Osteoblast (primary cell): ENCODE data around the gene OR10D3. TPM values are rescaled to one million over a fixed set of nuclear protein-coding genes. Genes with fewer than 3 reads are reported as not detected.
"Not testable (repeated sequence)": the region's sequence is repeated elsewhere in the genome, so short reads cannot be mapped to it uniquely, and the experiment has no call there.

Source experiments
- DNase-seq: peaks from one replicate; pipeline ENCODE4 v3.0.0; 2011; ENCODE audit warnings: low spot score, mixed read lengths; ENCODE audit not compliant: insufficient read length; ENCODE audit errors: missing footprints
- H2AFZ ChIP-seq: 2 replicates; pipeline ENCODE4 v1.6.0; 2011; ENCODE audit warnings: mild to moderate bottlenecking, low read length
- H3K27ac ChIP-seq: 2 replicates; pipeline ENCODE4 v1.5.1; 2011; ENCODE audit warnings: mild to moderate bottlenecking, low read depth, low read length, moderate library complexity
- H3K27me3 ChIP-seq: 2 replicates; pipeline ENCODE4 v1.6.0; 2012; ENCODE audit warnings: mild to moderate bottlenecking, control low read depth, inconsistent platforms, low read length, moderate library complexity; ENCODE audit not compliant: insufficient read depth
- H3K36me3 ChIP-seq: 2 replicates; pipeline ENCODE4 v1.5.1; 2011; ENCODE audit warnings: mild to moderate bottlenecking, low read length, control low read depth, moderate library complexity; ENCODE audit not compliant: insufficient read depth
- H3K4me1 ChIP-seq: 2 replicates; pipeline ENCODE4 v1.5.1; 2011; ENCODE audit warnings: mild to moderate bottlenecking, low read length, control low read depth, moderate library complexity; ENCODE audit not compliant: insufficient read depth
- H3K4me2 ChIP-seq: 2 replicates; pipeline ENCODE4 v1.6.0; 2011; ENCODE audit warnings: mild to moderate bottlenecking, low read length; ENCODE audit not compliant: insufficient read depth
- H3K4me3 ChIP-seq: fragments of 200-600 bp; sonication (generic); 3 replicates; pipeline ENCODE4 v1.5.1; 2012; ENCODE audit warnings: mild to moderate bottlenecking, low read length, inconsistent platforms; ENCODE audit not compliant: insufficient read depth
- H3K79me2 ChIP-seq: 2 replicates; pipeline ENCODE4 v1.6.0; 2012; ENCODE audit warnings: mild to moderate bottlenecking, low read length, control low read depth, inconsistent platforms; ENCODE audit not compliant: insufficient read depth
- H3K9me3 ChIP-seq: 2 replicates; pipeline ENCODE4 v1.5.1; 2011; ENCODE audit warnings: low read depth, low read length, control low read depth
- H4K20me1 ChIP-seq: 2 replicates; pipeline ENCODE4 v1.6.0; 2012; ENCODE audit warnings: mild to moderate bottlenecking, low read length, control low read depth; ENCODE audit not compliant: insufficient read depth
- total RNA-seq: library from RNA; depleted of rRNA; stranded (reverse); fragments of >200 nt; gene quantifications from 2 replicates; pipeline ENCODE4 v1.2.3, GENCODE V29; 2012
- TF ChIP-seq, protein P1 (sequence below): IDR thresholded peaks from 2 replicates; pipeline ENCODE4 v1.5.1; 2011; ENCODE audit warnings: mild to moderate bottlenecking, low read depth, low read length, moderate library complexity; ENCODE audit errors: extremely low read depth

OR10D3 gene
- total RNA-seq, 1 donor = not detected

DNA sequence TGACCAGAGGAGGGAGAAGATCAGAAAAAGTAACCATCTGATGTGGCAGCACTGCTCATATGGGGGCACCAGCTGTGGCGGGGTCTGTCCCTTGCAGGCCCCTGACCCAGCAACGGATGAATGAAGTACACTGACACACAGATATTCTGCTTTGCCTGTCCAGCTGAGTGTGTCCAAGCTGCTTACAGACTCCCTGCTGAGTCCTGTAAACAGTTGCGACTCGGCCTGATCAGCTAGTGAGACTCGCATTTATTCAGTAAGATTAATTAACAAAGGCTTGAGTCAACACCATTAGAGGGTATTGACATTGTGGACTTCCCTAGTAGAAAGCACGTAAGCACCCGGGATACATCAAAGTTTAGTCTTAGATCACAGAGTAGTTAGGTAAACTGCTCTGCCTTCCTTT, 15.3 kb upstream of the OR10D3 start:
- H3K27ac ChIP-seq = no peak overlapping the region
- H3K9me3 ChIP-seq = no peaks in the 10 kb centered on the region
- no peaks in the 10 kb centered on the region for H3K79me2 ChIP-seq
- no peak overlapping the region for H3K4me3 ChIP-seq
- no peaks in the 10 kb centered on the region for H3K36me3 ChIP-seq
- no peak for DNase-seq
- H3K4me1 ChIP-seq = no peaks in the 10 kb centered on the region
- H2AFZ ChIP-seq = no peak overlapping the region
- H3K4me2 ChIP-seq = no peak overlapping the region
- TF ChIP-seq, protein P1, sequence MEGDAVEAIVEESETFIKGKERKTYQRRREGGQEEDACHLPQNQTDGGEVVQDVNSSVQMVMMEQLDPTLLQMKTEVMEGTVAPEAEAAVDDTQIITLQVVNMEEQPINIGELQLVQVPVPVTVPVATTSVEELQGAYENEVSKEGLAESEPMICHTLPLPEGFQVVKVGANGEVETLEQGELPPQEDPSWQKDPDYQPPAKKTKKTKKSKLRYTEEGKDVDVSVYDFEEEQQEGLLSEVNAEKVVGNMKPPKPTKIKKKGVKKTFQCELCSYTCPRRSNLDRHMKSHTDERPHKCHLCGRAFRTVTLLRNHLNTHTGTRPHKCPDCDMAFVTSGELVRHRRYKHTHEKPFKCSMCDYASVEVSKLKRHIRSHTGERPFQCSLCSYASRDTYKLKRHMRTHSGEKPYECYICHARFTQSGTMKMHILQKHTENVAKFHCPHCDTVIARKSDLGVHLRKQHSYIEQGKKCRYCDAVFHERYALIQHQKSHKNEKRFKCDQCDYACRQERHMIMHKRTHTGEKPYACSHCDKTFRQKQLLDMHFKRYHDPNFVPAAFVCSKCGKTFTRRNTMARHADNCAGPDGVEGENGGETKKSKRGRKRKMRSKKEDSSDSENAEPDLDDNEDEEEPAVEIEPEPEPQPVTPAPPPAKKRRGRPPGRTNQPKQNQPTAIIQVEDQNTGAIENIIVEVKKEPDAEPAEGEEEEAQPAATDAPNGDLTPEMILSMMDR = no peak
- no peaks in the 10 kb centered on the region for H4K20me1 ChIP-seq
- H3K27me3 ChIP-seq = no peaks in the 10 kb centered on the region

DNA sequence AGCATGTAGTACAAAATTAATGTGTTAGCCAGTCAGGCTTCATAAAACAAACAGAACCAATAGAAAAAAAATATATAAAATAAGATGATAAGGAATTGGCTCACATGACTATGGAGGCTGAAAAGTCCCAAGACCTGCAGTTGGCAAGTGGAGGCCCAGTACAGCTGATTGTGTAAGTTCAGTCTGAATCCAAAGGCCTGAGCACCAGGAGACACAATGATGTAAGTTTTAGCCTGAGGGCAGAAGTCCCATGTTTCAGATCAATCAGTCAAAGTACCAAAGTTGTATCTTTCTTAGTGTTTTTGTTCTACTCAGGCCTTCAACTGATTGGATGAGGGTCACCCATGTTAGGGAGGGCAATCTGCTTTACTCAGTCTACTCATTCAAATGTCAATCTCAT, 14.3 kb upstream of the OR10D3 start:
- Histone ChIP-seq H3K36me3 (no peaks in the 10 kb centered on the region), H3K4me2 (no peak overlapping the region), H3K27me3 (no peaks in the 10 kb centered on the region), H3K4me3 (no peak overlapping the region), H3K79me2 (no peaks in the 10 kb centered on the region), H3K4me1 (no peaks in the 10 kb centered on the region), H3K27ac (no peak overlapping the region), H2AFZ (no peak overlapping the region), H3K9me3 (no peaks in the 10 kb centered on the region), H4K20me1 (no peaks in the 10 kb centered on the region)
- DNase-seq = no peak
- TF ChIP-seq, protein P1 = no peak

DNA sequence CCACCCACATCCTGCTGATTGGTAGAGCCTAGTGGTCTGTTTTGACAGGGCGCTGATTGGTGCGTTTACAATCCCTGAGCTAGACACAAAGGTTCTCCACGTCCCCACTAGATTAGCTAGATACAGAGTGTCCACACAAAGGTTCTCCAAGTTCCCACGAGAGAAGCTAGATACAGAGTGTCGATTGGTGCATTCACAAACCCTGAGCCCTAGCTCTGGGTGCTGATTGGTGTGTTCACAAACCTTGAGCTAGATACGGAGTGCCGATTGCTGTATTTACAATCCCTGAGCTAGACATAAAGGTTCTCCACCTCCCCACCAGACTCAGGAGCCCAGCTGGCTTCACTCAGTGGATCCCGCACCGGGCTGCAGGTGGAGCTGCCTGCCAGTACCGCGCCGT, 12.8 kb upstream of the OR10D3 start:
- not testable (repeated sequence) for H3K4me1 ChIP-seq, H3K9me3 ChIP-seq, H3K4me2 ChIP-seq, DNase-seq, H3K4me3 ChIP-seq, H3K36me3 ChIP-seq, H2AFZ ChIP-seq, H3K27ac ChIP-seq, H3K79me2 ChIP-seq, H4K20me1 ChIP-seq, H3K27me3 ChIP-seq

DNA sequence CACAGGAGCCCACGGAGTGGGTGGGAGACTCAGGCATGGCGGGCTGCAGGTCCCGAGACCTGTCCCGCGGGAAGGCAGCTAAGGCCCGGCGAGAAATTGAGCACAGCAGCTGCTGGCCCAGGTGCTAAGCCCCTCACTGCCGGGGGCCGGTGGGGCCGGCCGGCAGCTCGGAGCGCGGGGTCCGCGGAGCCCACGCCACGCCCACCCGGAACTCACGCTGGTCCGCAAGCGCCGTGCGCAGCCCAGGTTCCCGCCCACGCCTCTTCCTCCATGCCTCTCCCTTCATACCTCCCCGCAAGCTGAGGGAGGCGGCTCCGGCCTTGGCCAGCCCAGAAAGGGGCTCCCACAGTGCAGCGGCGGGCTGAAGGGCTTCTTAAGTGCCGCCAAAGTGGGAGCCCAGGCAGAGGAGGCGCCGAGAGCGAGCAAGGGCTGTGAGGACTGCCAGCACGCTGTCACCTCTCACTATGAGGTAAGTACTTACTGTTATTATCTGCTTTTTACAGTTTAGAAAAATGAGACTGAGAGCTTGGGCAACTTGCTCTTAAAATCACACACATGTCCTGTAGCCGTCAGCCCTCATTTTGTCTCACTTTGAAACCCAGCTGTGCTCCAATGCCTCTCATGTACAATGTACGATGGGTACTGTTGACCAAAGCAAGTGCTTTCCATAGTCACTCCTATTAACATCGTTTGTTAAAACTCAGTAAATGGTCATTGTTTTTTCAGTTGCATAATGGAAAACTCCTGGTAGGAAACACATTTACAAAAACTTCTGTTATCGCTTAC, 12.2 kb upstream of the OR10D3 start:
- Histone ChIP-seq H3K27ac (no peak overlapping the region), H3K36me3 (no peaks in the 10 kb centered on the region), H3K27me3 (no peaks in the 10 kb centered on the region), H4K20me1 (no peaks in the 10 kb centered on the region), H2AFZ (no peak overlapping the region), H3K9me3 (no peaks in the 10 kb centered on the region), H3K4me1 (no peaks in the 10 kb centered on the region), H3K4me3 (no peak overlapping the region), H3K79me2 (no peaks in the 10 kb centered on the region), H3K4me2 (no peak overlapping the region)
- TF ChIP-seq, protein P1 = no peak
- no peak for DNase-seq
